A549 (cell line): Measurements from ENCODE around the gene AKAP10.

Experiments
- CEBPB ChIP-seq, 2 experiments: fragments of >200 bp in 1 of 2; sonication (Bioruptor Twin) in 1 of 2; formaldehyde crosslinking in 1 of 2; IDR thresholded peaks; 2 replicates each; pipeline ENCODE4 v1.6.1; 2012 to 2016
- ESRRA ChIP-seq: fragments of 150-350 bp; IDR thresholded peaks from 2 replicates; pipeline ENCODE4 v1.6.1; 2014; ENCODE audit warnings: mild to moderate bottlenecking, low read length, borderline replicate concordance
- POLR2A ChIP-seq: IDR thresholded peaks from 2 replicates; pipeline ENCODE4 v1.6.1; 2012; ENCODE audit warnings: mild to moderate bottlenecking, low read length
- TFCP2L1 ChIP-seq: fragments of 250-450 bp; sonication (Bioruptor Pico); IDR thresholded peaks from 2 replicates; pipeline ENCODE4 v1.5.0; 2021; ENCODE audit warnings: mild to moderate bottlenecking
- TF ChIP-seq, protein P1 (sequence below): fragments of >200 bp; sonication (Bioruptor Twin); formaldehyde crosslinking; IDR thresholded peaks from 3 replicates; pipeline ENCODE4 v1.5.1; 2016

DNA sequence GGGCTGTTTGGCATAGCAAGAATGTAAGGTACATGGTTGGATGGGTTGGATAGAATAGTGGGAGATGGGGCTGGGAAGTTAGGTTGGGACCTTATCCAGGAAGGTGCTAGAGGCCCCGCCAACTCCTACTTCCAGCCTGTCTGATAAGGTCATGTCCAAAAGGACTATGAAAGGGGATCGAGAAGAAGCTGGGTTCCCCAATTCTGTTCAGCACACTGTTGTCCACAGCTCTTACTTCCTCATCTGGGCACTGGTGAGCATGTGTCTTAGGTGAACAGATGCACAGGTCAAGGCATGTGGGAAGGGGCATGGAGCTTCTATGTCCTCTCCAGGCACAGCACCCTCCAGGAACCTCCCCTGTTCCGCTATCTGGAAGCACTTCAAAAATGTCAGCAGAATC is 104.3 kb downstream of the AKAP10 start:
- no peak for TF ChIP-seq CEBPB (IDR thresholded peaks at IDR 0.05)
- TF ChIP-seq, protein P1, sequence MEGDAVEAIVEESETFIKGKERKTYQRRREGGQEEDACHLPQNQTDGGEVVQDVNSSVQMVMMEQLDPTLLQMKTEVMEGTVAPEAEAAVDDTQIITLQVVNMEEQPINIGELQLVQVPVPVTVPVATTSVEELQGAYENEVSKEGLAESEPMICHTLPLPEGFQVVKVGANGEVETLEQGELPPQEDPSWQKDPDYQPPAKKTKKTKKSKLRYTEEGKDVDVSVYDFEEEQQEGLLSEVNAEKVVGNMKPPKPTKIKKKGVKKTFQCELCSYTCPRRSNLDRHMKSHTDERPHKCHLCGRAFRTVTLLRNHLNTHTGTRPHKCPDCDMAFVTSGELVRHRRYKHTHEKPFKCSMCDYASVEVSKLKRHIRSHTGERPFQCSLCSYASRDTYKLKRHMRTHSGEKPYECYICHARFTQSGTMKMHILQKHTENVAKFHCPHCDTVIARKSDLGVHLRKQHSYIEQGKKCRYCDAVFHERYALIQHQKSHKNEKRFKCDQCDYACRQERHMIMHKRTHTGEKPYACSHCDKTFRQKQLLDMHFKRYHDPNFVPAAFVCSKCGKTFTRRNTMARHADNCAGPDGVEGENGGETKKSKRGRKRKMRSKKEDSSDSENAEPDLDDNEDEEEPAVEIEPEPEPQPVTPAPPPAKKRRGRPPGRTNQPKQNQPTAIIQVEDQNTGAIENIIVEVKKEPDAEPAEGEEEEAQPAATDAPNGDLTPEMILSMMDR = no peak
- TF ChIP-seq TFCP2L1 (CRISPR knock-in tag) = no peak
- TF ChIP-seq ESRRA = no peak
- TF ChIP-seq POLR2A = no peak
